Skin of body (tissue), 2 donors: Measurements from ENCODE around the gene ANKRD13D. TPM values are rescaled to one million over a fixed set of nuclear protein-coding genes. Genes with fewer than 3 reads are reported as not detected.

ENCODE experiments used
- DNase-seq: peaks from one replicate; lab custom pipeline; 2025; lab: John Stamatoyannopoulos, UW
- total RNA-seq: library from RNA; depleted of rRNA; stranded (reverse); fragments of >200 nt; gene quantifications from one replicate; pipeline ENCODE4 v1.2.3, GENCODE V29; 2014

The ANKRD13D gene
- total RNA-seq, 1 donor from 2014 or later, result 33.0 TPM

DNA sequence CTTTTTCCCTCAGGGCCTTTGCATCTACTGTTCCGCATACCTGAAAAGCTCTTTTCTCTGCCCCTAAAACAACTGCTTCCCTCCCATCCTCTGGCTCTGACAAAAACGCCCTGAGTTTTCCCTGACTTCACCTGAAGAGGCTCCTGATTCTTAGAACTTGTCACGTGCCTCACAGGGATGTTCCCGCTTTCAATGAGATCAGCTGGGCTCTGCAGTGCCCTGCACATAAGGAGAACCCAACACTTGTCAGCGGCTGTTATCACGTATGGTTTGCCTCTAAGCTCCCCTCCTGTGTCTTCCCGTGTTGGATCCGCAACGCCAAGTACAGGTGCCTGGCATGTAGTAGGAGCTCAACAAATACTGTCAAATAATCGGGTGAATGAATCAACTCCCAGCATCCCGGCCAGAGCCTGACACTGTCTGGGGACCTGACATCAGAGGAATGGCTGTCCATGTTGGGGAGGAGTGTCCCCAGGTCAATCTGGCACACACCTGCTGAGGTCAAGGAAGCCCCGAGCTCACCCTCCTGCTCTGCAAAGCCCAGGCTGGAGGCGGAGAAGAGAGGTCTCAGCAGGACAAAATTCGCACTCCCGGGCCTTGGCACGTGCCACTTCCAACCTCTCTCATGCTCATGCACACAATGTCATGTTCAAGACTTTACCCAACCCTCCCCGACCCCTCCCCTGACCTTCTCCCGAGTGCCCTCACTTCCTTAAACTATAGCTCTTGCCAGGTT is 27.0 kb upstream of the ANKRD13D start:
- no peak for DNase-seq

DNA sequence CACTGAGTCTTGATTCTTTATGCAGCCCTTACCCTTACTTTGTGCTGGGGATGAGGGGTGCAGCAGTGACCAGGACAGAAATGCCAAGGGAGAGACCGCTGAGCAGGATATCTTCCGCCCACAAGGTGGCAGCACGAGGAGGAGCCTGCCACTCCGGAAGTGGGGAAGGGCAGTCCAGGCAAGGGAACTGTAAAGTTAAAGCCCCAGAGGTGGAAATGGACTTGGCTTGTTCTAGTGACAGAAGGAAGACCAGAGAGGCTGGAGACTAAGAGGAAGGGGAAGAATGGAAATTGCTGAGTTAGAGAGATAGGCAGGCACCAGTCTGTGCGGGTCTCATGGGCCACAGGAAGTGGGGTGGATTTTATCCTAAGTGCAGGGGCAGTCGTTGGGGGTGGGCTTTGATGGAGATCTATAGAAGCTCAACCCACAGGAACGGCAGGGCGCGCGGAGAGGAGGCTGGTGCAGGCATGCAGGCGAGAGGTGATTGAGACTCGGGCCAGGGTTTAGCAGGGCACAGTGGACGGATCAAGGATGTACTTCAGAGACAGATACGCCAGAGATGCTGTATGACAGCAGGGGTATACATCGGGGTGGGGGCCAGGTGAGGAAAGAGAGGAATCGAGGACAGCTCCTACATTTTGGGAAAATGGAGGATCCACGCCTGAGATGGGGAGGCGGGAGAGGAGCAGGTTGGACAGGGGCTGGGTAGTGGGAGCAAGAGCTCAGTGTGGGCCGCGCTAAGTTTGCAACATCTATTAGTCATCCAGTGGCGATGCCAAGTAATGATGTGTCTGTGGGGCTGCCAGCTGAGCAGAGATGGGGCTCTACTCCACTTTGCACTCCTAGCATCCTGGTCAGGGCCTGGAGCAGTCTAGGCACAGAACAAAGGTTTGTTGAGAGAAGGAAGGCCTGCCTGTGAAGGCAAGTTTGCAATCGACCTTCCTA is 26.1 kb upstream of the ANKRD13D start:
- DNase-seq, result peak; percentile 47

DNA sequence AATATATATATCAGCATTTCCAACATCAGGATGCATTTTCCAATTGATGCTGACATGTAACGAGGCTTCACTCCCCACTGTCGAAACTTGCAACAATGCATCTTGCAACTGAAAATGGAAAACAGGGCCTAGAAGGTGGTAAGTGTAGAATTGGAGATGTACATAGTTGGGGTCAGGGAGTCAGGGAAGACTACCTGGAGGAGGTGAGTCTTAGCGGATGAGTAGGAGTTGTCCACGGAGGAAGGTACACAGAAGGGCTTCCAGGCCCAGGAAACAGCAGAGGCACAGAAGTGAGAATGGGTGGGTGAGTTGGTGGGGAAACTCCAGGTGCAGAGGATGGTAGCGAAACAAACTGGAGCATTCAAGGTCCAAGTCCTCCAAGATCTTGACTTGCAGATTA is 24.8 kb upstream of the ANKRD13D start:
- DNase-seq, result no peak

DNA sequence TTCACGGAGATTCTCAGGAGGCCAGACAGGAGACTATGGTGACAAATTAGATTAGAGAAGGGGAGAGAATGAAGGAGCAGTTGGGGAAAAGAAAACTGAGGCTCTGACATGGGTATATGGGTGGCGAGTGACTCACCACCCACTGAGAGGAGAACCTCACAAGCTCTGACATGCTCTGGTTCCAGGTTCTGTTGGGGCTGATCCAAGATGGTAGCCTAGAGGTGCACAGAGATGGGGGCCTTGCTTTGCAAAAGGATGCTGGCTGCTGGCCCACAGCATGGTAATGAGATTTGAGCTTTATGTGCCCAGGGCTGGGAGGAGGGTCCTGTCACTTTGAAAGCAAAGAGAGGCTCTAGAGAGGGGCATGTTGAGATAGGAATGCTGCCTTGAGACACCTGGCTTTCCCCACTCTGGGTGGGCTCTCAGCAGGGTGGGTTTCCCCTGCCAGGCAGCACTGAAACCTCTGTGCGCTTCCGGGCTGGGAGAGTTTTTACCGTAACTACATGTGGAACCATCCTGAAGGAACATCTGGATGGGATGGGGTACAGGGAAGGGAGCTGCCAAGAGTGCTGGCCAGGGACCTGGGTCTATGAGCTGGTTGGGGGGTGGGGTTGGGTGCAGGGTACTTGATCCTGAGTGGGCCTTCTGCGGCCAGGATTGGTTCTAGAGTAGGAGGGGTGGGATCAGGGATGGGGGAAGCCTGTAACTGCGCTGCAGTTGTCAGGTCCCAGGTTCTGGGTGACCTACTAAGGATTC is 24.0 kb upstream of the ANKRD13D start:
- no peak for DNase-seq

DNA sequence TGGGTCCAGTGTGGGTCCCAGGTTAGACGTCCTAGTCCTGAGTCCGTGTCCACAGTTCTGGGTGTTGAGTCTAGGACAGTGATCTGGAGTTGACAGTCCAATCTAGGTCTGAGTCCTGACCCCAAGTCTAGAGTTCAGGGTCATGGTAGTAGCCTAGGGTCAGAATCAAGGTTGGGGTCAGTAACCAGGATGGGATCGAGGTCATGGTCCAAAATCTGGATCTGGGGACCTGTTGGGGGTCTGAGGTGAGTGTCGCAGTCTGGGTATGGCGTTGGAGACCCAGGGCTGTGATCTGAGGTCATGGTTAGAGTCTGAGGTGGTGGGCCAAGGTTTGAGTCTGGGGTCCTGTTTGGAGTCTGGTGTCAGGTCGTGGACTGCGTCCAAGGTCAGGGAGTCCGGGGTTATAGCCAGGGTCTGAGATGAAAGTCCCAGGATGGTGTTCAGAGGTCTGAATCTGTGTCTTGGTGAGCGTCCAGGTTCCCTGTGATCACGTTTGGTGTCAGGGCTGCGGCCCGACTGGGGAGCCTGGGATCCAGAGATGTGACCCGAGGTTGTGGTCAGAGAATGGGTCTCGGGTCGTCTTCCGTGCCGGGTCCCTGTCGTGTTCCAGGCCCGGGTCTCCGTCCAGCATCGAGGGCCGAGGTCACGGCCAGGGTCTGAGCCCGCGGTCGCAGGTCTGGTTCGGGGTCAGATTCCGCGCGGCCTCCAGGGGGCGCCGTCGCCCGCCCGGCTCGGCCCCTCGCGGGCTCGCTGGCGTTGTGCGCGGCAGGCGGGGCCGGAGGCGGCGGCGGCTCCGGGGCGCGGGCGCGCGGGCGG is 23.3 kb upstream of the ANKRD13D start:
- peak; percentile 33 for DNase-seq

DNA sequence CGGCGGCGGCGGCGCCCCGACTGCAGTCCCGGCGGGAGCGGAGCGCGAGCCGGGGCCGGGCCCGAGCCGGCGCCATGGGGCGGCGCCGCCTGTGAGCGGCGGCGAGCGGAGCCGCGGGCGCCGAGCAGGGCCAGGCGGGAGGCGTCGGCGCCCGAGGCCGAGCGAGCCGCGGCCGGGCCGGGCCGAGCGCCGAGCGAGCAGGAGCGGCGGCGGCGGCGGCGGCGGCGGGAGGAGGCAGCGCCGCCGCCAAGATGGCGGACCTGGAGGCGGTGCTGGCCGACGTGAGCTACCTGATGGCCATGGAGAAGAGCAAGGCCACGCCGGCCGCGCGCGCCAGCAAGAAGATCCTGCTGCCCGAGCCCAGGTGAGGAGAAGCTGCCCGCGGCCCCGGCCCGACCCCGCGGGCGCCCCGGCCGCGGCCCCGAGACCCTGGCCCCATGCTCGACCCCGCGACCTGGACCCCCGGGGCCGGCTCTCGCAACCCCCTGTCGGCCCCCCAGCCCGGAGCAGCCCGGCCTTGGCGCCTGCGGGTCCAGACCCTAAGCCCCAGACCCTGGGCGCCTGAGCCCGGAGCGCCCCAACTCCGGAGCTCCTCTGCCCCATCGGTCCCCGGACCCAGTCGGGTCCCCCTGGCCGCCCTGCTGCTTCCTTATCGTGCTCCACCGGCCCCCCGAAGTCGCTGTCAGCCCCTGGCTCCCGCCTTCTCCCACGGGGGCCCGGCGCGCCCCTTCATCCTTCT is 22.5 kb upstream of the ANKRD13D start, which contains the start of gene GRK2:
TSS of gene GRK2 (plus strand) at position 25 of the 739 bp plus-strand sequence. CDS start at position 252, 227 bp downstream.
- no peak for DNase-seq

DNA sequence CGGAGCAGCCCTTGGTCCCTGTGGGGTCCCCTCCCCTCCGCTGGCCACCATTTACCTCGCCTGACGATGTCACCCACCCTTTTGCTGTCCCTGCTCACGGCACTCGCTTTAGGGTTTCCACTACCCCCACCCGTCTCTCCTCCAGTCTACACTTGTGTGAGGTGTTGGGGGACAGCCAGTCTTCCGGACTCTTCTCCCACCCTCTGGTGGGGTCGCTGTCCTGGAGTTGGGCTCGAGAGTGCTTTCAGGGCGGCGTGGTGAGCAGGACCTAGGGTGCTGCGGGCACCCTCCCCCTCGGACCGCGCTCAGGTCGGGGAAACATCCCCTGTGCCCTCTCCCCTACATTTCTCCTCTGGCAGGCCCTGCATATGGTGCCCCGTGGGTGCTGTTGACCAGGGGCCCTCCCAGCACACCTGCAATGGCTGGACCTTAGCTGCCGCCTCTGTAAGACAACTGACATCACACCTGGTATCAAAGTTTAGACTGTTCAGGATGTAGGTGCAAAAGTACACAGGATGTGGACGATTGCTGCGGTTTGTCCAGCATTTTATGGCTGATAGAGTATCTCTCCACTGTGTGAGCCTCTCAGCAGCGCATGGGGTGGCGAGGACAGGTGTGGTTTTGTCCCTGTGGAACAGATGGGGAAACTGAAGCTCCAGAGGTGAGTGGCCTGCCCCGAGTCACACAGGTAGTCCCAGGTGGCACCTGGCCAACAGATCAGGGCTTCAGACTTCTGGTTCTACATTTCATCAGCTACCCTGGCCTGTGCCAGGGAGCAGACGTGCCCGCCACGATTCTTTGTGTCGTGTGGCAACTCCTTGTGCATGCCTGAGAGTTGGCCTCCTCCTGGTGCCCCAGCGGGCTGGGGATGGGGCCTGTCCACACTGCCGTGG is 21.7 kb upstream of the ANKRD13D start:
- DNase-seq, result no peak

DNA sequence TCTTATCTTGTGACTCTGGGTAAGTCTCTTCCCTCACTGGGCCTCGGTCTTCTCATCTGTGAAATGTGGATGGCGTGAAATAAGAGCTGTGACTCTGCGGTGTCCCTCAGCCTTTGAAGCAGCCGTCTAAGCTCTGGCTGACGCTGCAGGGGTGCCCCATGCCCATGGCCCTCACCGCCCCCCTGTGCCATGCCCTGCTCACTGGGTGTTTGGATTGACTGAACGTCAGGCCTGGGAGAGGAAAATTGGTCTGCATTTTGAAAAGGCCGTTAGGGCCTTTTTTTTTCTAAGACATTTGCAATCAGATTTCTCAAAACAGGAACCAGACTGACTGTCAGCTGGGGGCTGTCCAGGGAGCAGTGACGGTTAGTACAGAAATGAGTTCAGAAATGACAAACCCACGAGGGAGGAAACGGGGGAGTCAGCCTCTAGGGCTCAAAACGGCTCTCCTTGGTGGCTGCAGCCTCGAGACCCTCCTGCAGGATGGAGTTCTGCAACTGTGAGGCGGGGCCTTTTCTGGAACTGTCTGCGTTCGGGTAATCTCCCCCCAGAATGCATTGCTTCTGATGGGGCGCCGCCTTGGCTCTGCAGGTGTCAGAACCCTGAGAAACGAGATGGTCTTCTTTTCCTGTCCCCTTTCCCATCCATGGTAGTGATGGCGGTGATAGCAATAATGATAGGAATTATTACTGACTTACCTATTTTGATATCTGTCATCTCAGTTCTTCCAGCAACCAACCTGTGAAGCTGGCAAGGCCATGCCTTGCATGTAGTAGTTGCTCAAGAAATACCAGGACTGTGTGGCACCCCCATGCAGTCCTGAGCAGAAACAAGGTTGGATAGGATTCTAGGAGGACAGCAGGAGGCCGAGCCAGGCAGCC is 20.8 kb upstream of the ANKRD13D start:
- no peak for DNase-seq

DNA sequence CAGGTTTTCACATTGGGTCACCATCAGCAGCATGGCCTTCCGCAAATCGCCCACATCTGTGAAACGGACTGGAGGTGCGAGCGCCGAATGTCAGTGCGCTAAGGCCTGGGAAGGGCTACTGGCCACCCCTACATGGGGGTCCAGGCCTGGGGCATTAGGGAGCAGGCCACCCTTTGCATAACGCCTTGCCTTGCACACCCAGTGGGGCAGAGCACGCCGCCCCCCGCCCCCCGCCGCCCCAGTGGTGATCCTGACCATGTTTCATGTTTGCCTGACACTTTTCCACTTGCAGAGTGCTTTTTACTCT is 20.2 kb upstream of the ANKRD13D start:
- no peak for DNase-seq

DNA sequence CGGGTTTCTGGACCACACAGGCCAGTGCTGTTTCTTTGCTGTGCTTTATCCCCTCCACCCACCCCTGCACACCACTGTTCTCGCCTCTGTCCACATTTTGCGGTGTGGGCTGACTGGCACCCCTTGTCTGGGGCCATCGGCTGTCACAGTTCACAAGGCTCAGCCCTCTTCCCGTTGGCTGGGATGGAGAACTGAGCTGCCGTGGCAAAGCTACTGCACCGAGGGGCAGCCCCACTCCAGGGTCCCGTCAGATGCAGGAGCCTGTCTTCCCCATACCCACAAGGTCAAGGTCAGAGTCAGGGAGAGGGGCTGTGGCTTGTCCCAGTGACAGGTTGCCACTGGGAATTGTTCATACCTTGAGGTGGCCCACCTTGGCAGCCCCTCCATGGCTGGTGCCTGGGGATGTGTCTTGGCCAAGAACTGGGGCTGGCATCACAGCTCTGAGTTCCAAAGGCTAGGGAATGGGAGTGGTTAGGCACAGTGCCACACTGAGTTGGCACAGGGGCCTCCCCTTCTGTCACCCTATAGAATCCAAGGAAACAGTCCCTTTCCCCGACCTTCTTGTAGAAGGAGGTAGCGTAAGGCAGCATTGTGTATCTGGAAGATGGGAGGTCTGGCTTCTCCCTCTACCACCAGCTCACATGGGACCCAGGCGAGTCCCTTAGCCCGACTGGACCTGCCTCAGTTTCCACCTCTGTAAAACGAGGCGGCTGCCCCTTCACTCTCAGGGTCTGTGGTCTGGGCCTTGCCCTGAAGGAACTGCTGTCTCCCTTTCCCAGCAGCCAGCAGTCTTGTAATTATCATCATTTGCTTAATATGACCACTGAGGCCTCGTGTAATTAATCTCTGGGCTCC is 19.5 kb upstream of the ANKRD13D start:
- DNase-seq, result no peak

DNA sequence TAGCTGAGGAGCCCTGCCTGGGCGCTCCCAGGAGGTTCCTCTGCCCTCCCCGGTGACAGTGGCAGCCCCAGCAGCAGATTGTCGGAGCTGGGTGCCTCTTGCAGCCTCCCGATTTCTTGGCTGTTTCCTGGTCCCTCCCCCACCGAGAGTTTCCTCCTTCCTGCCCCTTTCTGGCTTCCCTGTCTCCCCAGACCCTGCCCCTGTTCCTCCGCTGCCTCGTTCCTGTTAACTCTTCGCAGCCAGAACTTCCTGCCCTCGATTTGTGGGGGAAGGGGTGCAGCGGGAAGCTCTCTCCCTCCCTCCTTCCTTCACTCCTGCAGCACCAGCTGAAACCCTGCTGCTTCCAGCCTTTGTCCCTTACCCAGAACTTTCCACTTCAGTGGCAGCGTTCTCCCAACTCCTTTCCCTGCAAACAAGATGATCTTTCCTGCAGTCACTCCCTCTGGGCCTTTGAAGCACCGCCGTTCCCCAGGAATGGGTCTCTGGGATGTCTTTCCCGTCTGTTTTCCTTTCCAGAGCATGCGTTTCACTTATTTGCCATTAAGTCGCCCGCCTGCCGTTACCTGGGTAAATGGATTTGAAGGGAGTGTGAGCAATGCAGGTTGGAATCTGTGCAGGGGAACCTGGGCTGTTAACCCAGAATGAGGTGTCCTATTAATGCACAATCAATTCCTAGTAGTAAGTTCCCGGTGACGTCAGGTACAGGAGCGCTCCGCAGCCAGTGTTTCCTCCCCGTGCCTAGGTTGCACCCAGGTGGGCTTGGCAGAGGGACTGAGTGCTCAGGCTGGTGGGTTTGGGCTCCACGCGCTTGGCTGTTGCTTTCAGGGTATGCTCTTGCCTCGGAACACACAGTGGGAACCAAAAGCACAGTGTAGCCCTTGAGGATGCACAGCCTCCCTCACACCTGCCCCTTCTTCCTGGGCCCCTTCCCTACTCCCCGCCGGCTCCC is 18.6 kb upstream of the ANKRD13D start:
- DNase-seq, result peak; percentile 46

DNA sequence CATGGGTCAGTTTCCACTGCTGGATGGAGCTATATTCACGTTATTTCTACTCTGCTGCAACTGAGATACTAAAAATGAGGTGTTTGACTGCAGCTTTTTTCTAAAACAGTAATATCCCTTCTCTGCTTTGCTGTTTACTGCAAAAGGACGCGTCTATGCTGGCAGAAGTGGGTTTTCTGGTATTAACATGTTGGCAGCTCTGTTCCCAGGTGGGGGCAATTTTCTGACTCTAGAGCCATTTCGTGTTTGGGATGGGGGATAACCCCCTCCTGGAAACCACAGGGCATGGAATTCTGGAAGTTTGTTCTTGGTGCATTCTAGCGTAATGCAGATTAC is 17.9 kb upstream of the ANKRD13D start:
- DNase-seq, result no peak

DNA sequence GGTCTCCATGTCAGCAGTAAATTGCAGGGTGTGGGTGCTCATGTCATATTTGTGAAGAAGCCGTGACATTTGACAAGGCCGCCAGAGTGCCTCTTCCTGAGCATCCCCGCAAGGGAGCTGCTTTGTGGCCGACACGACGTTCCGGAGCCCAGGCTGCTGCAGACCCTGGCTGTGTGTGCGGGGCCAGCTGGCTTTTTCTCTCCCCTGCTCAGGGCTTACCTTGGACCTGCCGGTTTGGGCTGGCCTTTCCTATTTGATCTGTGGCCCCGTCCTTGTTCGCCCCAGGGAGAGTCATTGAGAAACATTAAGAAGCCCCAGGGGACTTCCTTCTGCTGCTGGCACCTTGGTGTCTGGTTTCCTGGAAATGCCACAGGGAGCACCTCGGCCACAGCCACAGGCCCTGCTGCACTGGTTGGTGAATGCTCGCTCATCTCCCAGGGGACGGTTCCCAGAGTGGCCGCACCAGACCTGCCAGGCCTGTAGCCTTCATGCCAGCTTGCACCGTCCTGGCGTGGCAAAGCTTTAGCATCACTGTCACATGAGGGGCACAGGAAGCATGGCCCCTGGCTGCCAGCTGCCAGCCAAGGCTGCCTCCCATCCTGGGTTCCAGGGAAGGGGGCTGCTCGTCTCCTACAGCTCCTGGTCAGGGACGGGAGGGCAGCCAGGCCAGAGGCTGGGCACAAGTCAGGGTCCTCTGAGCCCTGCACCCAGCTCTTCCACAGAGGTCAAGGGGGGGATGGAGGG is 17.4 kb upstream of the ANKRD13D start:
- no peak for DNase-seq

DNA sequence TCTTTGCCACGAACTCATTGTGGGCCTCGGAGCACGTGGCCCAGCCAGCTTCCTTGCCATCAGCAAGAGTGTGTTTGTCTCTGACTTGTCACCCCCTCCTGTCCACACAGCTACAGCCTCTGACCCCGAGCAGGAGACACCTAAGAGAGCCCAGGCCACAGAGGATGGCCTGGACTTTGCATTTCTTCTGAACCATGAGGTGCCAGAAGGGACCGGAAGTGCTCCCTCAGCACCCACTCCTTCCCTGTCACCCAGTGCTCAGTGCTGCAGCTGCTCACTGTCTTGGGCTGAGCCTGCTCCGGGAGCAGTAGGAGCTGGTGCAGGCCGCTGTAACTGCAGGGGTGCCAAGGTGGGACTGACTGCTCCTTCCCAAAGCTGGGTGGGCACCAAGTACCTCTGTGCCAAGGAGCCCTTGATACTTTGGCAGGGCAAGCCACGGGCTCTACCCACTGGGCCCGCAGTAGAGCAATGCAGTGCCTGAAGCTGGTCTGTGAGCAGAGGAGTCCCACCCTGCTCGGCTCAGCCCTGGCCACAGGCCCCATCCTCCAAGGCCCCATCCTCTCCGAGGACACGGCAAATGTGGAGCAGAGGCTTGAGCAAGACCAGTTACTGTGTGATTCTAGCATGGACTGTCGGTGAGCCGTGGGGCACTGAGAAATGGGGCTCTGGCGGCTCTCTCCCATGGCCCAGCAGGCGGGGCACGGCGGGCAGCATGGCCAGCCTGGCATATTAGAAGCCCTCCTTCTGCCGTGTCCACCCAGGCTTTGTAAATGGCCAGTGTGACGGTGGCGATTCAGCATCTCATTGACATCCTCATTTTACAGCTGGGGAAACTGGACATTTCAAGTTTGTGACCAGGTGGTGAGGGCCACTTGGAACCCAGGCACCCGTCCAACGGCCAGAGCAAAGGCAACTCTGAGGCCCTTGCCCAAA is 16.5 kb upstream of the ANKRD13D start:
- no peak for DNase-seq
